Measurements from ENCODE around the gene TMEFF1. TPM values are rescaled to one million over a fixed set of nuclear protein-coding genes. Genes with fewer than 3 reads are reported as not detected.
A peak's percentile ranks its signal among the peaks of the same experiment; 100 is the strongest.

TMEFF1 gene
- polyA plus RNA-seq, 12 donors: 0.49 to 5.3 (median 1.4) TPM; not detected in 2

DNA sequence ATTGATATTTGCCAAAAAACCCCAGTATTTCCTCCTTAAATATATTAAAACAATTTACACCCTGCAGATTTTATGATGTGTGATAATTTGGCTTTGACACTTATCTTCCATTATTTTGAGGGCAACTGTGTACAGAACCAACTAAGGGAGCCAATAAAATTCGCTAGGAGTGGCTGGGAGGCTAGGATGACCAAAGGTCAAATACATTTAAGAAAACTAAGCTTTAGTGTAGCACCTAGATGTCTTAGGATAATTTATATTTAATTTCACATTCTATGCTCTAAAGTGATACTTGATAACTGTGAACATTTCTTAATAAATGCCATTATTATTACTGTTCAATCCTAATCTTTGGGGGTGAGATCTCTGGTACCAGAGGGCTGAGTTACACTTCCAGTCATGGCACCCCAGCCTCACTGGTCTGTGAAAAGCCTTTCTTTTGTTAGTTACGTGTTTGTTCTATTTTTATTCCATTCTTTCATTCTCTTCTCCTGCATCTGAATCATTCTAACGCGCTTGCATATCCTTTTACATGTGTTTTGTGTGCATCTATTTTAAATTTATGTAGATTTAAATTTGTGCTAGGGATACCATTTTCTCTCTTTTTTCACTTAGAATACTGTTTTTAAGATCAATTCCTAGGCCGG is 26.9 kb upstream of the TMEFF1 start:
- DNase-seq: no peak

DNA sequence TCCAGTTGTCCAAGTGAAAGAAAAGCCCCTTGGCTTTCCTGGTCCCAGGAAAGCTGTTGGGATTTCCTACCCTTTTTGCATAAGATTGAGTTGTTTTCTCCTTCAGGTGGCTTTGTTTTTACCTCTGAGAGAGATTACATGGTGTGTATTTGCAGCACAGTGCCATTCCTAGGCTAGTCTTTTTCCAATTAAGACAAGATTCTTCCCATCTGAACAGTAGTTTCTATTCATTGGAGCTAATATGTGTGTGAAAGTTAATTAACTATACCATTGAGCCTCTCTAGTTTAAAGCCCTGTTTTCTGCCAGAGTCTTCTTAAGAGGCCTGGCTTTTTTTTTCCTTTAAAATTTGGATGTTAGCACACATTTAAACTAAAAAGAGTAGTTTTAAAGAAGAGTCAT is 25.9 kb upstream of the TMEFF1 start:
- no peak for DNase-seq

GRCh38 chr9:100448266-100448665 is 24.7 kb upstream of the TMEFF1 start:
- no peak for DNase-seq

- DNase-seq: no peak
Observed at GRCh38 chr9:100449420-100449819, 23.5 kb upstream of the TMEFF1 start.

DNA sequence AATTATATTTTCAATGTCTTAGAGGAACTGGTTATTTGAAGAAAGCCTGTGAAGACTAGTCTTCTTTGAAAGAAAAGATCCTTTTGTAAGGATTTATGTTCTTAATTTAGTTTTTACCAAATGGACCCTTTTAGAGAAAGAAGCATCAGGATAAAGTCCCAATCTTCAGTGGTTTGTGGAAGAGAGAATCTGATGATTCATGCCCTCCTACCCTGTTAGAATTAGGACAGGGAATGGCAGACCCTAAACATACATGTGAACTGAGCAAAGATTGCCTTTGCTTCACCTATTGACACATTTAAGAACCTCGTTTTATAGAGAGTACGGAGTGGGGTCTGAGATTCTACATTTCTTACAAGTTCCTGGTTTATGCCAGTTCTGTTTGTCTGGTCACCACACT is 20.1 kb upstream of the TMEFF1 start:
- DNase-seq: no peak

- DNase-seq: no peak
Observed at GRCh38 chr9:100455470-100455869, 17.5 kb upstream of the TMEFF1 start.

- DNase-seq: no peak
Observed at GRCh38 chr9:100457517-100457916, 15.4 kb upstream of the TMEFF1 start.

- no peak for DNase-seq
Observed at GRCh38 chr9:100459963-100460362, 13.0 kb upstream of the TMEFF1 start.

GRCh38 chr9:100465274-100465673 is 7.7 kb upstream of the TMEFF1 start:
- DNase-seq: no peak

GRCh38 chr9:100465761-100466160 is 7.2 kb upstream of the TMEFF1 start:
- no peak for DNase-seq

DNA sequence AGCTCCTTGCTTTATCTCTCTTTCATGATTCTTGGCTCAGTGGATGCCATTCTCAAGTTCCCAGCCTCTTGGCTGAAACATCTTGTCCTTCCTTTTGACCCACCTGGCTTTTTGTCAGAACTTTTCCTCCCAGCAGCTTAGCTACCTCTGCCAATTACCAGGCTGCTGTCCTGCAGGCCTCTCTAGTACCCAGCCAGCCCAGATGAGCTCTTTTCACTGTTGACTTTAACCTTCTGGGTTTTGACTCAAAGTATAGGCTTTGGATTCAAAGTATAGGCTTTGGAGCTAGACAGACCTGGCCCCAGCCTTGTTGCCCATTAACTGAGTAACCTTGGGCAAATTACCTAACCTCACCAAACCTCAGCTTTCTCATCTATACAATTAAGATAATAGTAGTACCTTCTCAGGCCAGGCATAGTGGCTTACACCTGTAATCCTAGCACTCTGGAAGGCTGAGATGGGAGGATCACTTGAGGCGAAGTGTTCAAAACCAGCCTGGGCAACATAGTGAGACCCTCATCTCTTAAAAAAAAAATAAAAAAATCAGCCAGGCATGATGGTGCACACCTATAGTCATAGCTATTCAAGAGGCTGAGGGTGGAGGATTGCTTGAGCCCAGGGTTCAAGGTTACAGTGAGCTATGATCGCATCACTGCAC is 6.6 kb upstream of the TMEFF1 start:
- no peak for DNase-seq

DNA sequence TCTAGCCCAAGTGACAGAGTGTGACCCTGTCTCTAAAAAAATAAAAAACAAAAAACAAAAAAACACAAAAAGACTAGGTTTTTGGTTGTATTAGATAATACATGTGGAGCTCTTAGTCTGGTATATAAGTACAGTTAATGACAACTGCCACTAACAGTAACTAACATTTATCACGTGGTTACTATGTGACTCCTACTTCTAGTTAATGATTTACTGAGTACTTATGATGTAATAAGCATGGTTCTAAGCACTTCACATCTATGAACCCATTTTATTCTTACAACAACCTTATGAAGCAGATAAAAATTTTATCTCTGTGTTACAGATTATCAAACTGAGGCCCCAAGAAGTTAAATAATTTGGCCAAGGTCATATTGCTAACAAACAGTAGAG is 6.1 kb upstream of the TMEFF1 start:
- DNase-seq: no peak

DNA sequence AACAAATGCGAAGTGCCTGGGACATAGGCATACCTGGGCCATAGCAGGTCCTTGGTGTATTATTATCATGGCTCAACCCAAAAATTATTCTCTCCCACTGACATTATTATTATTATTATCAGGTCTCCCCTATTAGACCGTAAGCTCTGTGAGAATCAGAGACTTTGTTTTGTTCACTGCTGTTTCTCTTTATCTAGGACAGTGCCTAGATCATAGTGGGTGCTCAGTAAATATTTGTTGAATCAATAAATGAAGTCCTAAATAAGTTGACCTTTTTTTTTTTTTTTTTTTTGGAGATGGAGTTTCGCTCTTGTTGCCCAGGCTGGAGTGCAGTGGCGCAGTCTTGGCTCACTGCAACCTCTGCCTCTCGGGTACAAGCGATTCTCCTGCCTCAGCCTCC is 4.9 kb upstream of the TMEFF1 start:
- DNase-seq: no peak

DNA sequence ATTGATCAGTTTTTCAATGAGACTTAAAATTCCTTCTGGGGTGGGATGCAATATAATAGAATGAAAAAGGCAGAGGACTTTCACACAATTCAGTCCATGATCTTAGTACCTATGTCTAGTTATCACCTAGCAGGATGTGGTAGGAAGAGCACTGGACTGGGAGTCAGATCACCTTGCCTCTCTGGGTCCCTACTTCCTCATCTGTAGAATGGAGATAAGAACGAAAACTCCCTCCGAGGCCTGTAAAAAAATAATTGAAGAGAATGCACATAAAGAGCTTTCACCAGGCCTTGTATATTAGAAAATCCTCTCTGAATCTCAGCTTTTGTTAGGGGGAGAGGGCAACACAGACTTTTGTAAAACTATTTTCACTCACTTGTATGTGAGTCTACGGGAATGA is 681 bp upstream of the TMEFF1 start:
- DNase-seq: no peak

DNA sequence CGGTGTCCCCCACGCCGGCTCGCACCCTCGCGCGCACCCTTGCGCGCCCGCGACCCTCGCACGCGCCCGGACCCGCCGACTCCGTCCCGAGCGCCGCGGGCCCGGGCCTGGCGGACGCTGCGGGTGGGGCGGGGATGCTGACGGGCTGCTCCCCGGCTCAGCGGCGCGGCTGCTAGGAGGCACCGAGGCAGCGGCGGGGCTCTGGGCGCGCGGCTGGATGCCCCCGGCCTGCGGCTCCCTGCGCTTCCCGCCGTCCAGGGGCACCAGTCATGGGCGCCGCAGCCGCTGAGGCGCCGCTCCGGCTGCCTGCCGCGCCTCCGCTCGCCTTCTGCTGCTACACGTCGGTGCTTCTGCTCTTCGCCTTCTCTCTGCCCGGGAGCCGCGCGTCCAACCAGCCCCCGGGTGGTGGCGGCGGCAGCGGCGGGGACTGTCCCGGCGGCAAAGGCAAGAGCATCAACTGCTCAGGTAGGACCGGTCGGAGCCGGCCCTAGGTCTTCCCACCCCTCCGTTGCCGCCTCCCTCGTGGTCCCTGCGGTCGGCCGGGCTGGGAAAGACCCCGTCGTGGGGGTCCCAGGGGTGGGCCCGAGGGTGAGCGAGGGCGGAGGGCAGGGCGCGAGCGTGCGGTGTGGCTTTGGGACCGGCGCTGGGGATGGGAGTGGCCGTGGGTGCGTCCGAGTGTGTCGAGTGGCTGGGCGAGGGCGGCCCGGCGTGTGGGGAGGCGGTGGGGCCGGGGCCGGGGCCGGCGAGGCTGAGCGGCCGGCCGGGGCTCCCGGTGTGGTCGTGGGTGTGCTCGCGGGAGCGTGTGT is 530 bp downstream of the TMEFF1 start:
- peak; percentile 11 for DNase-seq

DNA sequence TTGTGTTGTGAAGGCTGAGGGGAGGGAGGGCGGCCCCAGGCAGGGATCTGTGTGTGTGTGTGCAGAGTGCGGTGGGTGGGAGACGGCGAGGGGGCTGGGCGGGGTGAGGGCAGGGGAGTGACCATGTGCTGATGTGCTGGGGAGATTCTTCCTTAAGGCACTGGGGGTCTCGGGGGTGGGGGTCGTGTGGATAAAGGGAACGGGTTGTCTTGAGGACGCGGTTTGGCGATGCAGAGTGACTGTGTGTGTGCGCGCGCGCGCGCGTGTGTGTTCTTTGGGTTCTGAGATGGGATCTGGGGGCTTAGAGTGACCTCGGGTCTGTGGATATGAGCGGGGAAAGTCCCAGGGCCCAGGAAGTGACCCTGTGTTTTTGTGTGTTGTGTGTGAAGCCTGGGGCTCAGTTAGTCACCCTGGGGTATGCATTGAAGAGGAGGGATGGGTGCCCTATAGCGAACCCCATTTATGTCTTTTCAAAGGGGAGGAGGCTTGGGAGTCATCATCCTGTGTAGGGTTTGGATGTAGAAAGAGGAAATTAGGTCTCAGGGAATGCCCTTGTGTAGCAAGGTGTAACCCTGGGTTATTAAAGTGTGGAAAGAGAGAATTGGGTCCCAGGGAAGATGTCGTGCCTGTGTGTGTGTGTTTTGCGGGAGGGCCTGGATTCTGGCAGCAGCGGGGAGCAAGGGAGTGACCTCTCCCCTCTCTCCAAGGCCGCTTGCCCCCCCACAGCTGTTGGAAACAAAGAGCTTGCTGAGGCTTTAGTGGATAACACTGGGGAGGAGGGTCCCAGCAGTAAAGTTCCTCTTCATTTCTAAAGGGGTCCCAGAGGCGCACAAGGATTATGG is 1.4 kb downstream of the TMEFF1 start:
- DNase-seq: peak; percentile 7

DNA sequence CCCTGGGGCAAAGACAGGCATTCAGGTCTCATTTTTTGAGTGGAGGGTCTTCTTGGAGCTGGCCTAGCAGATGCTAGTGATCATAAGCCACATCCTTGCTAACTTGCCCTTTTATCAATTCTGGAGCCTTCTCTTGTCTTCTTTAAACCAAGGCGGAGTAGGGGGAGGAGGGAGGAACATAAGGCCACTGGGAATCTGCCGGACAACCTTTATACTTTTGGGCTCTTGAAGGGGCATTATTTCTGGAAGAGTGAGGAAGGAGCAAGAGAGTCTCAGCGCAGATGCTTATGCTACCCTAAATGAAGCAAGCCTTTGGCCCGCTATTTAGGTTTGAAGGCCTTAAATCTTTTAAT is 2.0 kb downstream of the TMEFF1 start:
- DNase-seq: no peak

DNA sequence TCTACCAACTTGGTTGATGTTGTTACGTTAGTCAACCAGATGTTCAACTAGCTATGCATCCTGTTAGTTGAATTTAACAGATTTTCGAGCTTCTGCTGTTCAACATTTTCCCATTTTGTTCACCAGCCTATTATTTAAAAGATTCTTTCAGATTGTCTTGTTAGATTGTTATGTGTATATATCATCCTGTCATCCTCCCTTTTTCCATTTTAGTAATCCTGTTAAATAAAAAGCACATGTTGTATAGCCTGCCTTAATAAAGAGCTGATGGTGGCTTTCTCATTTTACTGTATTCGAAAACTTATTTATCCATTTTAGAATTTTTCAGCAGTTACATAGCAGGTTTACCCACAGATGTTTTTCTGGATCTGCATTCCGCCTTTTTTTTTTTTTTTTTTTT is 4.3 kb downstream of the TMEFF1 start:
- no peak for DNase-seq

DNA sequence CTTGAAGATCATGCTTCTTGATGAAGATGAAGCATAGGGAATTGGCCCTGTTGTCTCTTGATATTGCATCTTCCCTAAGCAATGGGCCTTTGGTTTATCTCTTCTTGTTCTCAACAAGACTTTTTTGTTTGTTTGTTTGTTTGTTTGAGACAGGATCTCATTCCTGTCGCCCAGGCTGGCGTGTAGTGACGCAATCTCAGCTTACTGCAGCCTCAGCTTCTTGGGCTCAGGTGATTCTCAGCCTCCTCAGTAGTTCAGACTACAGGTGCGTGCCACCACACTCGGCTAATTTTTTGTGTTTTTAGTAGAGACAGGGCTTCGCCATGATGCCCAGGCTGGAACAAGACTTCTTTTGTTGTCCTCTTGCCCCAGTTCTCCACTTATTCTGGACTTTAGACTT is 5.2 kb downstream of the TMEFF1 start:
- no peak for DNase-seq

- no peak for DNase-seq
Observed at GRCh38 chr9:100479820-100480219, 6.9 kb downstream of the TMEFF1 start.

DNA sequence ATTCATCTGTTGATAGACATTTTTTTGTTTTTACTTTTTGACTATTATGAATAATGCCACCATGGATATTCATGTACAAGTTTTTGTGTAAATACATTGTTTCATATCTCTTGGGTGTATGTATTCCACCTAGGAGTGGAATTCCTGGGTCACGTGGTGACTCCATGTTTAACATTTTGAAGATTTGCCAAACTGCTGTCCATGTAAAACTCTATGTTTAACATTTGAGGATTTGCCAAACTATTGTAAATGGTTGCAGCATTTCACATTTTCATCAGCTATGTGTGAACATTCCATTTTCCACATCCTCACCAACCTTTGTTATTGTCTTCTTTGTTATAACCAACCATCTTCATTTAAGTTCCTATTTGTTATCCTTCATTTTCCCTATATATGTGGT is 12.2 kb downstream of the TMEFF1 start:
- no peak for DNase-seq

DNA sequence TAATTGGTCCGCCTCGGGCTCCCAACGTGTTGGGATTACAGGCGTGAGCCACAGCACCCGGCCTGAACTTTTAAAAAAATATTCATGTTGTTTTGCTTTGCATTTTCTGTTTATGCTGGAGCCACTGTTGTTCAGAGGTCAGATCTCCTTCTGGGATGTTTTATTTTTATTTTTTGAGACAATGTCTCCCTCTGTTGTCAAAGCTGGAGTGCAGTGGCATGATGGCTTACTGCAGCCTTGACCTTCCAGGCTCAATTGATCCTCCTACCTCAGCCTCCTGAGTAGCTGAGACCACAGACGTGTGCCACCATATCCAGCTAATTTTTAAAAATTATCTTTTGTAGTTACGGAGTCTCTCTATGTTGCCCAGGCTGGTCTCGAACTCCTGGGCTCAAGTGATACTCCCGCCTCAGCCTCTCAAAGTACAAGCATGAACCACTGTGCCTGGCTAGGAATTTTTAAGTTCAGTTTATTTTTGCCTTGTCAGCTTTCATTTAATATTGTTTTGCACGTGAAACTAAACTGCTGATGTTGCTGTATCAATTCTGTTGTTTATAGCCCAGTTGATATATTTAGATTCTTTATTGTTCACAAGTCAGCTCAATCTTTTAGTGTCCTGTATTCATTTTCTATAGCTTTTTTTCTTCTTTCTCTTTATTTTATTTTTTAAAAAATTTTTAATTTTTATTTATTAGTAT is 13.7 kb downstream of the TMEFF1 start:
- no peak for DNase-seq

Measured in muscle of arm (tissue), 12 donors.